ENCODE measurements around the gene UPK1A.

DNA sequence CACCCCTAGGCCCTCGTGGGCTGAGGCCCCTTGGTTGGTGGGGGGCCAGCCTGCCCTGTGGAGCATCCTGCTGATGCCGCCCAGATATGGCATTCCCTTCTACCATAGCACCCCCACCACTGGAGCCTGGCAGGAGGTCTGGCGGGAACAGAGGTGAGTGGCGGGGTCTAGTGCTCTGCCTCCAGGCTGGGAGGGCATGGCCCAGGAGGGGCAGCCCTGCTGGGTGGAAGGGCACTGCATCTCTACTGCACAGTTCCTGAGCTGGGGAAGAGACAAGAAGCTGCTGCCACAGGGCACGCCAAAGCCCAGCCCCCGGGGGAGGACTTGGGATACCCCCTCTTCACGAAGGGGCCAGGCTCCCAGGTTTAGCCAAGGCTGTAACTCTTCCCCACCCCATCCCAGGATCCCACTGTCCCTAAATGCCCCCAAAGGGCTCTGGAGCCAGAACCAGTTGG lies 49.1 kb downstream of the UPK1A start:
- TF ChIP-seq, protein P1, sequence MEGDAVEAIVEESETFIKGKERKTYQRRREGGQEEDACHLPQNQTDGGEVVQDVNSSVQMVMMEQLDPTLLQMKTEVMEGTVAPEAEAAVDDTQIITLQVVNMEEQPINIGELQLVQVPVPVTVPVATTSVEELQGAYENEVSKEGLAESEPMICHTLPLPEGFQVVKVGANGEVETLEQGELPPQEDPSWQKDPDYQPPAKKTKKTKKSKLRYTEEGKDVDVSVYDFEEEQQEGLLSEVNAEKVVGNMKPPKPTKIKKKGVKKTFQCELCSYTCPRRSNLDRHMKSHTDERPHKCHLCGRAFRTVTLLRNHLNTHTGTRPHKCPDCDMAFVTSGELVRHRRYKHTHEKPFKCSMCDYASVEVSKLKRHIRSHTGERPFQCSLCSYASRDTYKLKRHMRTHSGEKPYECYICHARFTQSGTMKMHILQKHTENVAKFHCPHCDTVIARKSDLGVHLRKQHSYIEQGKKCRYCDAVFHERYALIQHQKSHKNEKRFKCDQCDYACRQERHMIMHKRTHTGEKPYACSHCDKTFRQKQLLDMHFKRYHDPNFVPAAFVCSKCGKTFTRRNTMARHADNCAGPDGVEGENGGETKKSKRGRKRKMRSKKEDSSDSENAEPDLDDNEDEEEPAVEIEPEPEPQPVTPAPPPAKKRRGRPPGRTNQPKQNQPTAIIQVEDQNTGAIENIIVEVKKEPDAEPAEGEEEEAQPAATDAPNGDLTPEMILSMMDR (IDR thresholded peaks at IDR 0.05; ENCODE audit: extremely low read depth in 1 of 2, insufficient read depth in 1 of 2, low read depth in 1 of 2, low read length in 2 of 2): no peak
- TF ChIP-seq POLR2AphosphoS5 (IDR thresholded peaks at IDR 0.05; ENCODE audit: insufficient read depth, low read depth, low read length) (no peak), POLR2A (IDR thresholded peaks at IDR 0.05; ENCODE audit: low read depth, low read length) (no peak), JUN (IDR thresholded peaks at IDR 0.05; ENCODE audit: borderline replicate concordance, insufficient read depth, insufficient read length, low read depth) (no peak), EZH2 (IDR thresholded peaks at IDR 0.05; ENCODE audit: borderline replicate concordance, low read depth, low read length, severe bottlenecking) (no peak), GATA2 (IDR thresholded peaks at IDR 0.05; ENCODE audit: insufficient read depth, insufficient read length, low read depth, low read length) (no peak)
- TF ChIP-seq, protein P2, sequence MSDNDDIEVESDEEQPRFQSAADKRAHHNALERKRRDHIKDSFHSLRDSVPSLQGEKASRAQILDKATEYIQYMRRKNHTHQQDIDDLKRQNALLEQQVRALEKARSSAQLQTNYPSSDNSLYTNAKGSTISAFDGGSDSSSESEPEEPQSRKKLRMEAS (IDR thresholded peaks at IDR 0.05; ENCODE audit: insufficient read depth, insufficient read length): no peak
